HepG2 (cell line): ENCODE results near the gene ZNF541. TPM values are rescaled to one million over a fixed set of nuclear protein-coding genes. Genes with fewer than 3 reads are reported as not detected.
A peak's percentile ranks its signal among the peaks of the same experiment; 100 is the strongest.

Experiments
- FOXA1 ChIP-seq, 2 experiments: fragments of 450-650 bp in 1 of 2; sonication (generic) in 1 of 2; formaldehyde crosslinking in 1 of 2; IDR thresholded peaks; 2 replicates each; pipeline versions ENCODE4 v1.4.0 to v1.6.1; 2016 to 2020; ENCODE audit warnings: missing genetic modification reagents in 1 of 2
- GATAD2A ChIP-seq: IDR thresholded peaks from 2 replicates; pipeline ENCODE4 v1.6.1; 2016
- HDAC2 ChIP-seq: sonication (generic); formaldehyde crosslinking; IDR thresholded peaks from 2 replicates; pipeline ENCODE4 v1.4.0; 2020; ENCODE audit warnings: missing genetic modification reagents
- HMGXB3 ChIP-seq: sonication (generic); formaldehyde crosslinking; IDR thresholded peaks from 2 replicates; pipeline ENCODE4 v1.4.0; 2020; ENCODE audit warnings: missing genetic modification reagents, borderline replicate concordance
- ISX ChIP-seq: sonication (generic); formaldehyde crosslinking; conservative IDR thresholded peaks from 2 replicates; pipeline ENCODE4 v1.5.0; 2020; ENCODE audit warnings: missing genetic modification reagents
- PRDM15 ChIP-seq: sonication (generic); formaldehyde crosslinking; IDR thresholded peaks from 2 replicates; pipeline ENCODE4 v1.4.0; 2020; ENCODE audit warnings: missing genetic modification reagents
- SIX1 ChIP-seq: sonication (generic); formaldehyde crosslinking; IDR thresholded peaks from 2 replicates; pipeline ENCODE4 v1.4.0; 2020; ENCODE audit warnings: missing genetic modification reagents, borderline replicate concordance
- ZMYM2 ChIP-seq: sonication (generic); formaldehyde crosslinking; IDR thresholded peaks from 2 replicates; pipeline ENCODE4 v1.8.0; 2022; ENCODE audit warnings: mild to moderate bottlenecking, missing genetic modification reagents
- ZNF512 ChIP-seq: sonication (generic); formaldehyde crosslinking; IDR thresholded peaks from 2 replicates; pipeline ENCODE4 v1.4.0; 2020; ENCODE audit warnings: mild to moderate bottlenecking, missing genetic modification reagents
- ZNF746 ChIP-seq: sonication (generic); formaldehyde crosslinking; IDR thresholded peaks from 2 replicates; pipeline ENCODE4 v1.8.0; 2022; ENCODE audit warnings: mild to moderate bottlenecking, missing genetic modification reagents
- polyA plus RNA-seq, 8 experiments: library from polyadenylated mRNA; depleted of rRNA in 3 of 8; stranded (reverse) in 7 of 8; unstranded in 1 of 8; fragments of >200 nt; fragmentation: Illumina TruSeq in 4 of 8; extraction: Trizol in 4 of 8; gene quantifications; 2 replicates each; pipeline versions ENCODE4 v1.2.1 to v1.2.3, GENCODE V29; 2011 to 2016; ENCODE audit warnings: low read depth in 4 of 8, missing spikeins in 1 of 8, mixed read lengths in 1 of 8; ENCODE audit not compliant: insufficient read depth in 1 of 8
- total RNA-seq, 5 experiments: library from RNA; depleted of rRNA; stranded (reverse); fragments of >200 nt; fragmentation: Illumina TruSeq; extraction: Trizol; gene quantifications; 2 replicates each; pipeline ENCODE4 v1.2.3, GENCODE V29; 2016; ENCODE audit warnings: low read depth in 1 of 5
- TF ChIP-seq, protein P1 (sequence below): IDR thresholded peaks from 2 replicates; pipeline ENCODE4 v1.6.1; 2016; ENCODE audit warnings: low read depth, missing genetic modification reagents, missing compliant biosample characterization
- TF ChIP-seq, protein P2 (sequence below): sonication (generic); formaldehyde crosslinking; IDR thresholded peaks from 2 replicates; pipeline ENCODE4 v1.4.0; 2020; ENCODE audit warnings: missing genetic modification reagents

The ZNF541 gene
- total and polyA plus RNA-seq, 2 of the 13 experiments (the other 11 are each of a cell fraction or from before 2014, with no cell fraction given): 0.03 to 0.04 TPM

DNA sequence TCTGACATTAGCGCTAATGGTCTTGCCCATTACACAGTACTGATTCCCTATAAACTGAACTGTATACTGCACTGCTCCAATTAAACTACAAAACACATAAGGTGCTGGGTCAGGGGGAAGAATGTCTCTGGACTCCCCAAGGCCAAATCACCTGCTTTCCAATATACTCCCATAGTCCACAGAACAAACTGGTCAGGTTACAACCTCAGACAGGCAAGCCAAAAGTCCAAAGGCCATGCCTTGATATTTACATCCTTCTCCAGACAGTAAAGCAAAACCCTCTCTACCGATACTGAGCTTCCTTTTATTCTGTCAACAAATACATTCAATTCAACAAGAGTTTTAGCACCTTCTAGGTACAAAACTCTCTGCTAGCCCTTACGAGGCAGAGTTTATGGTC, 8.9 kb downstream of the ZNF541 start (continued):
- TF ChIP-seq, protein P1, sequence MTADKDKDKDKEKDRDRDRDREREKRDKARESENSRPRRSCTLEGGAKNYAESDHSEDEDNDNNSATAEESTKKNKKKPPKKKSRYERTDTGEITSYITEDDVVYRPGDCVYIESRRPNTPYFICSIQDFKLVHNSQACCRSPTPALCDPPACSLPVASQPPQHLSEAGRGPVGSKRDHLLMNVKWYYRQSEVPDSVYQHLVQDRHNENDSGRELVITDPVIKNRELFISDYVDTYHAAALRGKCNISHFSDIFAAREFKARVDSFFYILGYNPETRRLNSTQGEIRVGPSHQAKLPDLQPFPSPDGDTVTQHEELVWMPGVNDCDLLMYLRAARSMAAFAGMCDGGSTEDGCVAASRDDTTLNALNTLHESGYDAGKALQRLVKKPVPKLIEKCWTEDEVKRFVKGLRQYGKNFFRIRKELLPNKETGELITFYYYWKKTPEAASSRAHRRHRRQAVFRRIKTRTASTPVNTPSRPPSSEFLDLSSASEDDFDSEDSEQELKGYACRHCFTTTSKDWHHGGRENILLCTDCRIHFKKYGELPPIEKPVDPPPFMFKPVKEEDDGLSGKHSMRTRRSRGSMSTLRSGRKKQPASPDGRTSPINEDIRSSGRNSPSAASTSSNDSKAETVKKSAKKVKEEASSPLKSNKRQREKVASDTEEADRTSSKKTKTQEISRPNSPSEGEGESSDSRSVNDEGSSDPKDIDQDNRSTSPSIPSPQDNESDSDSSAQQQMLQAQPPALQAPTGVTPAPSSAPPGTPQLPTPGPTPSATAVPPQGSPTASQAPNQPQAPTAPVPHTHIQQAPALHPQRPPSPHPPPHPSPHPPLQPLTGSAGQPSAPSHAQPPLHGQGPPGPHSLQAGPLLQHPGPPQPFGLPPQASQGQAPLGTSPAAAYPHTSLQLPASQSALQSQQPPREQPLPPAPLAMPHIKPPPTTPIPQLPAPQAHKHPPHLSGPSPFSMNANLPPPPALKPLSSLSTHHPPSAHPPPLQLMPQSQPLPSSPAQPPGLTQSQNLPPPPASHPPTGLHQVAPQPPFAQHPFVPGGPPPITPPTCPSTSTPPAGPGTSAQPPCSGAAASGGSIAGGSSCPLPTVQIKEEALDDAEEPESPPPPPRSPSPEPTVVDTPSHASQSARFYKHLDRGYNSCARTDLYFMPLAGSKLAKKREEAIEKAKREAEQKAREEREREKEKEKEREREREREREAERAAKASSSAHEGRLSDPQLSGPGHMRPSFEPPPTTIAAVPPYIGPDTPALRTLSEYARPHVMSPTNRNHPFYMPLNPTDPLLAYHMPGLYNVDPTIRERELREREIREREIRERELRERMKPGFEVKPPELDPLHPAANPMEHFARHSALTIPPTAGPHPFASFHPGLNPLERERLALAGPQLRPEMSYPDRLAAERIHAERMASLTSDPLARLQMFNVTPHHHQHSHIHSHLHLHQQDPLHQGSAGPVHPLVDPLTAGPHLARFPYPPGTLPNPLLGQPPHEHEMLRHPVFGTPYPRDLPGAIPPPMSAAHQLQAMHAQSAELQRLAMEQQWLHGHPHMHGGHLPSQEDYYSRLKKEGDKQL (CRISPR knock-in tag): no peak
- TF ChIP-seq ZNF512: no peak
- no peak for TF ChIP-seq HMGXB3 (CRISPR knock-in tag)
- TF ChIP-seq ZNF746: no peak
- peak; percentile 88; the same call in 1 of the 2 replicates for TF ChIP-seq SIX1
- peak; percentile 42; the same call in 1 of the 2 replicates for TF ChIP-seq HDAC2 (CRISPR knock-in tag)
- TF ChIP-seq ISX: no peak
- TF ChIP-seq, protein P2, sequence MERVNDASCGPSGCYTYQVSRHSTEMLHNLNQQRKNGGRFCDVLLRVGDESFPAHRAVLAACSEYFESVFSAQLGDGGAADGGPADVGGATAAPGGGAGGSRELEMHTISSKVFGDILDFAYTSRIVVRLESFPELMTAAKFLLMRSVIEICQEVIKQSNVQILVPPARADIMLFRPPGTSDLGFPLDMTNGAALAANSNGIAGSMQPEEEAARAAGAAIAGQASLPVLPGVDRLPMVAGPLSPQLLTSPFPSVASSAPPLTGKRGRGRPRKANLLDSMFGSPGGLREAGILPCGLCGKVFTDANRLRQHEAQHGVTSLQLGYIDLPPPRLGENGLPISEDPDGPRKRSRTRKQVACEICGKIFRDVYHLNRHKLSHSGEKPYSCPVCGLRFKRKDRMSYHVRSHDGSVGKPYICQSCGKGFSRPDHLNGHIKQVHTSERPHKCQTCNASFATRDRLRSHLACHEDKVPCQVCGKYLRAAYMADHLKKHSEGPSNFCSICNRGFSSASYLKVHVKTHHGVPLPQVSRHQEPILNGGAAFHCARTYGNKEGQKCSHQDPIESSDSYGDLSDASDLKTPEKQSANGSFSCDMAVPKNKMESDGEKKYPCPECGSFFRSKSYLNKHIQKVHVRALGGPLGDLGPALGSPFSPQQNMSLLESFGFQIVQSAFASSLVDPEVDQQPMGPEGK (CRISPR knock-in tag): peak; percentile 36; the same call in 1 of the 2 replicates
- no peak for TF ChIP-seq PRDM15 (CRISPR knock-in tag)
- no peak for TF ChIP-seq FOXA1 (IDR thresholded peaks at IDR 0.05)
- peak; percentile 40 for TF ChIP-seq FOXA1 (CRISPR knock-in tag; IDR thresholded peaks at IDR 0.05)
- TF ChIP-seq GATAD2A (CRISPR knock-in tag): peak; percentile 80
- TF ChIP-seq ZMYM2 (CRISPR knock-in tag): no peak
